GM13977 (cell line): ENCODE data around the gene LOXHD1.

ENCODE experiments used
- DNase-seq: peaks from one replicate; pipeline ENCODE4 v3.0.0; 2012; ENCODE audit warnings: low spot score
- CTCF ChIP-seq: IDR thresholded peaks from 2 replicates; pipeline ENCODE4 v1.5.1; 2012; ENCODE audit warnings: mild to moderate bottlenecking, control low read depth; ENCODE audit not compliant: insufficient read depth; ENCODE audit errors: extremely low read depth, missing control alignments
- in situ Hi-C: fragments of 300-500 bp; cut with MboI; formaldehyde crosslinking; loops from one replicate; pipeline ENCODE4 v1.12.0; 2022; ENCODE audit warnings: low sequenced_read_pairs, low pct_unique_long_range_greater_than_20kb, mixed read lengths, inconsistent platforms; ENCODE audit not compliant: unreplicated experiment

LOXHD1 gene

DNA sequence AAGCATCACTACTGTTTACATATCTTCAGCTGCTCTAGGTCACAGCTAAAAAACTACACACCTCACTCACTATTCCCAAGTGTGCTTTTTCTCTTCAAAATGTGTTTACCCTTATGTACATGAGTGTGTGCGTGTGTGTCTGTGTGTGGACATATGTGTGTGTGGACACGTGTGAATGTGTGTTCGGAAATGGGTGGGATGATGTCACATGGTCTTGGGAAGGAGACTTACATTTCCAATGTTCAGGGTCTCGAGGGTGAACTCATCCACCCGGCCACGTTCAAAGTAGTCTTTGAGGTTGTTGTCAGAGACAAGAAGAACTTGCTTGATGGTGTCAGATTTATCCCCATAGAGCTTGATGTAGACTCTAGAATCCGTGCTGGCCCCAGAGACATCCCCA is 87.8 kb downstream of the LOXHD1 start:
- in situ Hi-C loops = no loop called here
- DNase-seq = no peak
- no peak for TF ChIP-seq CTCF

DNA sequence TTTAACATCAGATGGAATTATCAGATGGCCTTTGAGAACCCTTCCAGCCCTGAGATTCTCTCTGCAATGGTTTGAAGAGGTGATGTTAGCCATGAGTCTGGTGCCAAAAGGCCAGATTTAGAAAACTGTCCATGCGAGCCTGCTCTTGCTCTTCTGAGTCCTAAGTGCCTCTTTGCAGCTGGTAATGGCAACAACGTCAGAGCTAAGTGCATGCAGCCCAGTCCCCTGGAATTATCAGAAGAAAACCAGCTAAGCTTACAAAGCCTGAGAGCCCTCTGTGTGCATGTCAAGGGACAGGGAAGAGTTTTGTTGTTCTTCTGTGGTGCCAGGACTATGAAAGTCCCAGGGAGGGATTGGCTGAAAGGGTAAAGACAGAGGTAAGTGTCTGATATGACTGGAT is 89.8 kb downstream of the LOXHD1 start:
- TF ChIP-seq CTCF = no peak
- in situ Hi-C loops = no loop called here

GRCh38 chr18:46566111-46566510 is 90.9 kb downstream of the LOXHD1 start:
- in situ Hi-C loops = no loop called here
- no peak for TF ChIP-seq CTCF
- DNase-seq = no peak

More for the DNA sequence above, 89.8 kb downstream of the LOXHD1 start:
- DNase-seq = no peak

DNA sequence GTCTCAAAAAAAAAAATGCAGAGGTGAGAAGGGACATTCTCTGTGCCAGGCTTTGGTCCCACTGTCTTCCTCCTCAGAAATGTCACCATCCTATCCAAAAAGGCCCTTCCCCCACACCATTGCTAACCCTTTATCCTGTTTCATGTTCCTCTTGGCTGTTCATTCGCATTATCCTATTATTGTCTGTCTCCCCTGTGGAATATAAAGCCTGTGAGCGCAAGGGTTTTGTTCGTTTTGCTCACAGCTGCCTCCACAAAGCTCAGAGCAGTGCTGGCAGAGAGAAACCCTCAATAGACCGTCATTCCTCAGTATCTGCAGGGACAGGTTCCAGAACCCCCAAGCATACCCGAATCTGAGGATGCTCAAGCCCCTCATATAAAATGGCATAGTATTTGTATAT is 91.8 kb downstream of the LOXHD1 start:
- DNase-seq = no peak
- in situ Hi-C loops = no loop called here
- TF ChIP-seq CTCF = no peak

DNA sequence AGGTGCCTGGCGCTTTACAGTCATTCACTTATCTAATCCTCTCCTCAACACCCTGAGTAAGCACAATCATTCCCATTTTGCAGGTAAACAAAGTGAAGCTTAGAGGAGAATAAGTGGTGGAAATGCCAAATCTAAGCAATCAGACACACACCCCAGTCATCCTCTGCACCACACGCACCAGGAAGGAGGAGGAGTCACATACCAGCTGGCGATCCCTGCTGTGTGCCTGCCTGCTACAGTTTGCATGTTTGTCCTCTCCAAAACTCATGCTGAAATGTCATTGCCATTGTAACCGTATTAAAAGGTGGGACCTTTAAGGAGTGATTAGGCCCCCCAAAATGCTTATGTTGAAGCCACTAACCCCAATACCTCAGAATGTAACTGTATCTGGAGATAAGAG is 93.7 kb downstream of the LOXHD1 start:
- no peak for DNase-seq
- no peak for TF ChIP-seq CTCF
- in situ Hi-C loops = no loop called here

- in situ Hi-C loops = no loop called here
- DNase-seq = no peak
- no peak for TF ChIP-seq CTCF
Measured at GRCh38 chr18:46562674-46563192, 94.3 kb downstream of the LOXHD1 start.

DNA sequence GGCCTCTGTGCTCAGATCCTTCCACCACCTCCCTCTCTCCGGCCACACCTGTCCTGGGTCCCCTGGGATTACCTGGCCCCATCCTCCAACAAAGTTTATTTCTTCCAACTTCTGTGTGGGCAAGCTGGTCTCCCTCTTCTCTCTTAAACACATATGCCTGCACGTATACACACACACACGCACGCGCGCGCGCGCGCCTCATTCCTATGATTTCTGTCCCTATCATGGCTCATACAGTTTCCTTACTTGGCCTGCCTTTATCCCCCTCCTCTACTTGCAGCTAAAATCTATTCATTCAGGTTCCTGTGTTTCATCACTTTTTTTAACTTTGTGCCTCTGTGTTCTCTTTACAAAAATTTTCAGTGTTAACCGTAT is 96.4 kb downstream of the LOXHD1 start:
- in situ Hi-C loops = no loop called here
- TF ChIP-seq CTCF = no peak

More for the DNA sequence above, 96.4 kb downstream of the LOXHD1 start:
- DNase-seq = no peak
